Measurements from ENCODE around the gene ZBTB44.
A peak's percentile ranks its signal among the peaks of the same experiment; 100 is the strongest.
"Not testable (repeated sequence)": the region's sequence is repeated elsewhere in the genome, so short reads cannot be mapped to it uniquely, and the experiment has no call there.

Gene ZBTB44

DNA sequence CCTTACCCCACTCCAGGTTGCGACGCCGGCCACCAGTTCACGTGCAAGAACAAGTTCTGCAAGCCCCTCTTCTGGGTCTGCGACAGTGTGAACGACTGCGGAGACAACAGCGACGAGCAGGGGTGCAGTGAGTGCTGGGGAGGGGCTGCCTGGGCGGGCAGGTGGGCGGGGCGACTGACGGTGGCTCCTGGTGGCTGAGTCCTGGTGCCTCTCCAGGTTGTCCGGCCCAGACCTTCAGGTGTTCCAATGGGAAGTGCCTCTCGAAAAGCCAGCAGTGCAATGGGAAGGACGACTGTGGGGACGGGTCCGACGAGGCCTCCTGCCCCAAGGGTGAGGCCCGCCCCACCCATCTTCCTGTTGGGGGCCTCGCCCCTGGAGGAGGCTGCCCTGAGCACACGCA, 116.4 kb downstream of the ZBTB44 start:
- no peak for DNase-seq (ENCODE audit: low spot score)

DNA sequence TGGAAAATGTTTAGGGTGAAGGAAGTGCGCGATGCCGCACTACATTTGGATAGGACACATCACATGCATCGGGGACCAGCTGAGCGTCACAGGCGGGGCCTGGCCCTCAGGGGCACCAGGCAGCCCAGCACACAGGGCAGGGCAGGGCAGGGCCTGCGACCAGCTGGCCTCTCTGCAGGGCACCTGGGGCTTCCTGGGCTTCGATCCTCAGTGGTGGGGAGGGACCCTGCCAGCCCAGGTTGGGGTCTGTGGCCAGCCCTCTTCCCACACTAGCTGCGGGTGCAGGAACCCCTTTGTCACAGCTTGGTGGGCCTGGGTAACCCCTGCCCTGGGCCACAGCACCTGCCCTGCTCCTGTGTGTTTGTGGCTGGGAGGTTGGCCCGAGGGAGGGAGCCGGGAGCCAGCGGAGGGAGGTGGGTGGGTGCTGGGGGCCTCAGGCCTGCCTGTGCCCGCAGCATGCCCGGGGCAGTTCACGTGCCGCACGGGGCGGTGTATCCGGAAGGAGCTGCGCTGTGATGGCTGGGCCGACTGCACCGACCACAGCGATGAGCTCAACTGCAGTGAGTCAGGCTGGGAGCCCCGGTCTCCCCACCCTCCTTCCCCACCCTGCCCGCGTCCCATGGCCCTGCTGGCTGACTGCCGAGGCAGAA, 117.2 kb downstream of the ZBTB44 start:
- DNase-seq (ENCODE audit: low spot score) = no peak

DNA sequence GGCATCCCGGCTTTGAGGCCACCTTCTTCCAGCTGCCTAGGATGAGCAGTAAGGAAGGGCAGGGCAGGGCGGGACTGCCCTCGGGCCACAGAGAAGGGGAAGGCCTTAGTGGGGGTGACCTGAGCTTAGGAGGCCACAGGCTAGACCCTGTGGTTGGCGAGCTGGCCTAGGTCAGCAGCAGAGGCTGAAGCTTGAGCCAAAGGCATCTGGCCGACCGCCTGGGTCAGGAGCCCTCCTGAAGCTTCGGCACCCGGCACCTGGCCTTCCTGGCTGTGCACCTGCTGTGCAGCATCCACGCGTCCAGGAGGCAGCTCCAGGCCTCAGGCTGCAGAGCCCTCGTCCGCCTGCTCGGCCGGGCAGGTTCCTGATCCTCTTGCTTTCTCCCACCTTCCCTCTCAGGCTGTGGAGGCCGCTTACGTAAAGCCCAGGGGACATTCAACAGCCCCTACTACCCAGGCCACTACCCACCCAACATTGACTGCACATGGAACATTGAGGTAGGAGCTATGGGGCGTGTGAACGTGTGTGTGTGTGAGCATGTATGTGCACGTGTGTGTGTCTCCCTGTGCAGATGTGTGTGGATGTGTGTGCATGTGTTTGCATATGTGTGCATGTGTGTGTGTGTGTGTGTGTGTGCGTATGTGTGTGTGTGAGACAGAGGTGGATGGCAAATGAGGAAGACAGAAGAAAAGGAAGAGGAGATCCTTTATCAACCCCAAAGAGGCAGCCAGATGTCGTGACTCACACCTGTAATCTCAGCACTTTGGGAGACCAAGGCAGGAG, 120.3 kb downstream of the ZBTB44 start:
- no peak for DNase-seq (ENCODE audit: low spot score)

DNA sequence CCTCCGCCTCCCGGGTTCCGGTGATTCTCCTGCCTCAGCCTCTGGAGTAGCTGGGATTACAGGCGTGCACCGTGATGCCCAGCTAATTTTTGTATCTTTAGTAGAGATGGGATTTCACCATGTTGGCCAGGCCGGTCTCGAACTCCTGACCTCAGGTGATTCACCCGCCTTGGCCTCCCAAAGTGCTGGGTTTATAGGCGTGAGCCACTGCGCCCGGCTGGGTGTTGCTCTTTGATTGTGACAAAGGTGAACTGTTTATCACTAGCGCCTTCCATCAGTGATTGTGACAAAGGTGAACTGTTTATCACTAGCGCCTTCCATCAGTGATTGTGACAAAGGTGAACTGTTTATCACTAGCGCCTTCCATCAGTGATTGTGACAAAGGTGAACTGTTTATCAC, 121.2 kb downstream of the ZBTB44 start:
- DNase-seq (ENCODE audit: low spot score) = not testable (repeated sequence)

DNA sequence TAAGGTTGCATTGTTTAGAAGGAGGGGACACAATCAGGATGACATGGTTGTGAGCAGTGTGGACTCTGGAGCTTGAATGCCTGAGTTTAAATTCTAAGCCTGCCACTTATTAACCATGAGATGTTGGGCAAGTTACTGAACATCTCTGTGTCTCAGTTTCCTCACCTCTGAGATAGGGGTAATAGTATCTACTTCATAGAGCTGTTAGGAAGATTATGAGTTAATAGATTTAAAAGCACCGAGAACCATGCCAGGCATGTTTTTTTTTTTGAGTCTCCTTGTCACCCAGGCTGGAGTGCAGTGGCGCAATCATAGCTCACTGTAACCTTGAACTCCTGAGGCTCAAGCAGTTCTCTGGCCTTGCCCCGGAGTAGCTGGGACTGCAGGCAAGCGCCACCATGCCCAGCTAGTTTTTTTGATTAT, 121.9 kb downstream of the ZBTB44 start:
- peak; percentile 49 for DNase-seq (ENCODE audit: low spot score)

DNA sequence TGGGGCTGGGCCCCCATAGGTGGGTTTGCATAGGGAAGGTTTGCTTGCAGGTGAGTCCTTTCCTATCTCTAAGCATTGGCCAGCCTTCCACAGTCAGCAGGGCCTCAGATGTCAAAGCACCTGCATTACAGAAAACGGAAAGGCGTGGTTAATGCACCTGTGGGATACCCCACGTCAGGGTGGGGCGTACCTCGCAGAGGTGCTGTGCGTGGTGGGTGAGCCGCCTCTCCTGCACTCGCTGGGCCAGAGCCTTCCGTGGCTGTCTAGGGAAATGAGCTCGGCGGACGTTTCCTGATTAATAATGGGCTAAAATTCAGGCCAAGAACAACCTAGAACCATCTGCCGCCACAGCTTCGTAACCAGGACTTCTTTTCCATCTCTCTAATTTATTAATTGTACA, 122.8 kb downstream of the ZBTB44 start:
- no peak for DNase-seq (ENCODE audit: low spot score)

DNA sequence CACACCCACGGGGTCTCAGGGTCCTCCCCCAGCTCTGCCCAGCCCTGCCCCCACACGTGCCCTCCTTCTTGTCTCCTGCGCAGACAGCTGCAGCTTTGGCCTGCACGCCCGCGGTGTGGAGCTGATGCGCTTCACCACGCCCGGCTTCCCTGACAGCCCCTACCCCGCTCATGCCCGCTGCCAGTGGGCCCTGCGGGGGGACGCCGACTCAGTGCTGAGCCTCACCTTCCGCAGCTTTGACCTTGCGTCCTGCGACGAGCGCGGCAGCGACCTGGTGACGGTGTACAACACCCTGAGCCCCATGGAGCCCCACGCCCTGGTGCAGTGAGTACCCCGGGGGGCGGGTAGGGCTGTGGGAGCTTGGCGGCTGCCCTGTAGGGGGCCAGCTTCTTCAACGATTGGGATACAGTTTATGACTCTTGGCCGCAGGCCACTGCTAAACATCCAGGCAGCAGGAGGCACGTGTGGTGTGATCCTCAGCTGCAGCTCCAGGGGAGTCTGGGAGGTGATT, 124.3 kb downstream of the ZBTB44 start:
- DNase-seq (ENCODE audit: low spot score) = no peak

DNA sequence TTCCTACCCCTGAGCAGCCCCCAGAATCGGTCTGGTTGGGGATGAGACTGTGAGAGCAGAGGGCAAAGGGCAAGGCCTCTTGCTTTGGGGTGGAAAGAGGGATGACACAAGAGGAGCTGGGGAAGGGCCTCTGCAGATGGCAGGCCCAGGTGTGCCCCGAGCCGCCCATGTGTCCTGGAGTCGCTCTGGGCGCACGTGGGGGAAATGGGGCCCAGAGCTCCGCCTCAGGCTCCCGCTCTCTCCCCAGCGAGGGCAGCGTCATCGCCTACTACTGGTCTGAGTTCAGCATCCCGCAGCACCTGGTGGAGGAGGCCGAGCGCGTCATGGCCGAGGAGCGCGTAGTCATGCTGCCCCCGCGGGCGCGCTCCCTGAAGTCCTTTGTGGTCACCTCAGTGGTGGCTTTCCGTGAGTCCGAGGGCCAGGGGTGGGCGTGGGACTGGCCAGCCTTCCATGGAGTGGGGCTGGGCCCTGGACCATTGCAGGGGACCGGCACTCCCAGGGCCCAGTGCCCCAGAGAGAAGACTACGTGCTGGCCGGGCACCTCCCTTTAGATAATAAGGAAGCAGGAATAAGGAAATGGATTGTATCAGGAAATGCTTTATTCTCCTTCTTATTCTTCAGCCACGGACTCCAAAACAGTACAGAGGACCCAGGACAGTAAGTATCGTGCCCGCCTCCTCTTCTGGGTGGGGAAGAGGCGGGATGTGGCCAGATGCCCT, 125.1 kb downstream of the ZBTB44 start:
- DNase-seq (ENCODE audit: low spot score) = no peak

DNA sequence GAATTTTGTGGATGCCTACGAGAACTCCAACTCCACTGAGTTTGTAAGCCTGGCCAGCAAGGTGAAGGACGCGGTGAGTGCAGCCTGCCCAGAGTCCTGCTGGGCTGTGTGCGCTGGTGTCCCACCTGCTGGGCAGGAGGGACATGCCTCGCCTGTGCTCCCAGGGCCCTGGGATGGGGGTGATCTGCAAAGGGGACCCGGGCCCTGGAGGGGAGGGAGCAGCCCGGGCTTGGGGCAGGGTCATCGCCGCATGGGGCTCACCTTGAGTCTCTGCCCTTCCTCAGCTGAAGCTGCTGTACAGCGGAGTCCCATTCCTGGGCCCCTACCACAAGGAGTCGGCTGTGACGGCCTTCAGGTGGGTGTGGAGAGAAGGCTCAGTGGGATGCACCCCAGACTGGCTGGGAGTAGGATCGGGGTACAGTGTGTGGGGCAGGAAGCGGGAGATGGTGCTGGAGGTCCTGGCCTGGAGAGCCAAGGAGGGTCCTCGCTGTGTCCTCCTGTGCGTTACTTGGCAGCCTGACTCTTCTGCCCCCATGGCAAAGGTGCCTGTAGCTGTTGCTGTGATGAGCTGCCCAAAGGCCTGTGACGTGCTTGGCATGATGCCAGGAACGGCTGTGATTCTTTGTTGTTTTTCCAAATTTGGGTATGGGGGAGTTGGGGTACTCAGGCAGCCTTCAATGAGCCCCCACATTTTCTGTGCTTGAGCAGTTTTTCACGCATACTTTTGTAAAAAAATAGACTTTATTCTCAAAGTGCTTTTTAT, 126.0 kb downstream of the ZBTB44 start:
- DNase-seq (ENCODE audit: low spot score) = no peak

DNA sequence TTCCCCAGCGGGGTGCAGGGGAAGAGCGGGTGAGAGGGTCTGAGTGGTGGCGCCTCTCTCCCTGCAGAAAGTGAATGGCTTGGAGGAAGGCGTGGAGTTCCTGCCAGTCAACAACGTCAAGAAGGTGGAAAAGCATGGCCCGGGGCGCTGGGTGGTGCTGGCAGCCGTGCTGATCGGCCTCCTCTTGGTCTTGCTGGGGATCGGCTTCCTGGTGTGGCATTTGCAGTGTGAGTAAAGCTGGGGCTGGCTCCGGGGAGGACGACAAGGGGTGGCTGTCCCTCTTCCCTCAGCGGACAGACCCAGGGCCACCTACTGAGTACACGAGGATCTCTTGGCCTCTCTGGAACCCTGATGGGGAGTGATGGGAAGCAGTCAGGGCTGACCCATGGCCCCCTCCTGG, 126.7 kb downstream of the ZBTB44 start:
- no peak for DNase-seq (ENCODE audit: low spot score)

DNA sequence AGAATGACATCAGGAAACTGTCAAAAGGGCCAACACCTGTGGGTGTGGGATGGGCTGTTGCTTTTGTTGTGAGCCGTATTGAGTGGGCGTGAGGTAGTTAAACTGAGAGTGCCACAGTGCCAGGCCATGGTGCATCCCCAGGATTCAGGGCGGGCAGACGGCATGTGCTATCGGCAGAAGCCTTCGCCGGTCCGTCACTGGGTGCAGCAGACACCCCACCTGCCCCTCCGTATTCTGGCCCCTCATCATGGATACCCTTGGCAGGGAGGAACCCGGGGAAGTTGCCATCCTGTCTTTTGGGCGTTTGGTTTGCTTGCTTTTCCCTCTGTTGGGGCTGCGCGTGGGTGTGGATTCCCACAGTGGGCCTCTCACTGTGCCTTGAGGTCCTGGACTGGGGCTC, 127.6 kb downstream of the ZBTB44 start:
- no peak for DNase-seq (ENCODE audit: low spot score)

DNA sequence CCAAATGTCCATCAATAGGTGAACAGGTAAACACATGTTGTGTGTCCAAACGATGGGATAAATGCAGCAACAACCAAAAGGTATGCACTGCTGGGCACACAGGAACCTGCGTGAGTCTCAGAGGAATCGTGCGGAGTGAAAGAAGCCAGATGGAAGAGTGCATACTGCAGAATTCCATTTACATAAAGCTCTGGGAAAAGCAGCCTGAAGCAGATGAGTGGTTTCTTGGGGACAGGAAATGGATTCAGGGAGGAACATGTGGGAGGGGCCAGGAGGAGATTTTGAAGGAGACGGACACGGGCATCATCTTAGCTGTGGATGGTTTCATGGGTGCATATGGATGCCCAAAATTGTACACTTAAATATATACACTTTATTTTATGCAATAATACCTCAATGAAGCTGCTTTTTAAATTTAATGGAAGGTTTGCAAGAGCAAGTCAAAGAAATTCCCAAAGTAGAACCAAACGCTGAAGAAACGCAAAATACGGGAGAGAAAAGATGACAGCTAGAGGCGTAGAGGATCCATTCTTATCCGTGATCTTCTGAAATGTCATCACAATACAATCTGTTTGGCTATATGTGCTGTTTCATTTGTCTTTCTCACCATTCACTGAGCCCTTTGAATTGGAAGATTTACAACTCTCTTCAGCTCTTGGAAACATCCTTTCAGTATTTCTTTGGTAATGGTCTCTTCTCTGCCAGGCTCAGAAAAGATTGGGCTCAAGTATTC, 130.7 kb downstream of the ZBTB44 start:
- DNase-seq (ENCODE audit: low spot score) = no peak

DNA sequence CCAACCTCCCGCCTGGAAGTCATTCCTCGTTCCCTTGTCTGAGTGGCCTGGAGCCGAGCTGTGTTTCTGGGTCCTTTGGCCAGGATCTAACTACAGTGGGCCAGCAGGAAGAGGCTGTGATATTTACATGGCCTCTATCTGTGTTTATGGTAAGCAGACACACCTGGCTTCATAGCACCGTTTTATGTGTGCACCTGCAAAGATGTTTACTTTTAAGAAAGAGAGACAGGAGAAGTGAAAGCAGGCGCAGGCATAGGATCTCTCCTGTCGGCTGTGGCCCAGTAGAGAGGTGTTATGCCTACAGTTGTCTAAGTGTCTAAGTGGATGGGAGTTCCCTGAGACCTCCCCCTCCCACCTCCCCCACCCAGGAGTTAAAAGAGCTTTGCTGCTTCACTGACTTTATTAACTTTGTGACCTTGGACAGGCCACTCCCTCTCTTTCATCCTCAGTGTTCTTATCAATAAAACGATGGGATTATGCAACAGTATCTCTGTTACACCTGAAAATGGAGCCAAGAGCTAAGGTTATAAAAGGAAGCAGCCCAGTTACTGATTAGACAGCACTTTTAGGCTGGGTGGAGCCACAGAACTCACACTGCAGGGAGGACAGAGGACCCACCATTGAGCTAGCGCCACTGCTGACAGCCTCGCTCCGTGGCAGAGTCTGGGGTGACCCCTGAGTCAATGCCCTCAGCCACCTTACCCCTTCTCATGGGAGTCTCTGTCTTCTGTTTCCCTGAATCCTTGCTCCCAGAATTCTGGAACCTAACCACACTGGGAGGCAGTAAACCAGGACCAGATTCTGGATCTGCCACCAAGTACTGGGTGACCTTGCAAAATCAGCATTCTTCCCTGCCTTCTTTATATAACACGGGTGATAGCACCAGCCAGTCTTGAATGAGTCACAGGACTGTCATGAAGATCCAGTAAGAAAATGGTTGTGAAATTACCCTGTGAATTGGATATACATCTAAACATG, 133.1 kb downstream of the ZBTB44 start:
- peak; percentile 59 for DNase-seq (ENCODE audit: low spot score)

DNA sequence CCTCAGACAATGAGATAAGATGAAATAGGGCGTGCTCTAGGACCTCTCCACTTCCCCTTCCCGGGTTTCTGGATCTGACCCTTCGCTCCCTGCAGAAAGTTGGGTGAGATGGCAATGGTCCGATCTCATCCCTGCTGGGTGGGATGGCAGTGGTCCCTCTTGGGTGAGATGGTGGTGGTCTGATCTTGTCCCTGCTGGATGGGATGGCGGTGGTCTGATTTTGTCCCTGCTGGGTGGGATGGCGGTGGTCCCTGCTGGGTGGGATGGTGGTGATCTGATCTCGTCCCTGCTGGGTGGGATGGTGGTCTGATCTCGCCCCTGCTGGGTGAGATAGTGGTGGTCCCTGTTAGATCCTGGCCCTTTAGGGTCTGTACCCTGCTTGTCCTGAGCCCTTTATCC, 133.8 kb downstream of the ZBTB44 start:
- no peak for DNase-seq (ENCODE audit: low spot score)

DNA sequence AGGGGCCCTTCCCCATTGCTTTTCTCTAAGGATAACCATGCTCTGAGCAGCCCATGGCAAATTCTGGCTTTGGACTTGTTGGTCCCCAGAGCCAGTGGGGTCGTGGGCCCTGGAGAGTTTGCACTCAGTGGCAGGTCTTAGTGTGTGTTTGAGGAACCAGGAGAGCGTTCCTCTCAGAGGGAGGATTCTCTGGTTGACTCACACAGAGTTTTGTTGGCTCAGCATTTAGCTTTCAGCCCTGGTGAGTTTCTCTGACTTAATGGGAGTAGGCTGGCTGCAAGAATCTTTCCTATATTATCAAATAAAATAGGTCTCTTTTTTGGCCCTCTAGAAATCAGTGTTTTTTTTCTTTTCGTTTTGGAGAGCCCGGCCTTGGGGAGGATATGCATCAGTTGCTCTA, 134.2 kb downstream of the ZBTB44 start:
- DNase-seq (ENCODE audit: low spot score) = no peak

DNA sequence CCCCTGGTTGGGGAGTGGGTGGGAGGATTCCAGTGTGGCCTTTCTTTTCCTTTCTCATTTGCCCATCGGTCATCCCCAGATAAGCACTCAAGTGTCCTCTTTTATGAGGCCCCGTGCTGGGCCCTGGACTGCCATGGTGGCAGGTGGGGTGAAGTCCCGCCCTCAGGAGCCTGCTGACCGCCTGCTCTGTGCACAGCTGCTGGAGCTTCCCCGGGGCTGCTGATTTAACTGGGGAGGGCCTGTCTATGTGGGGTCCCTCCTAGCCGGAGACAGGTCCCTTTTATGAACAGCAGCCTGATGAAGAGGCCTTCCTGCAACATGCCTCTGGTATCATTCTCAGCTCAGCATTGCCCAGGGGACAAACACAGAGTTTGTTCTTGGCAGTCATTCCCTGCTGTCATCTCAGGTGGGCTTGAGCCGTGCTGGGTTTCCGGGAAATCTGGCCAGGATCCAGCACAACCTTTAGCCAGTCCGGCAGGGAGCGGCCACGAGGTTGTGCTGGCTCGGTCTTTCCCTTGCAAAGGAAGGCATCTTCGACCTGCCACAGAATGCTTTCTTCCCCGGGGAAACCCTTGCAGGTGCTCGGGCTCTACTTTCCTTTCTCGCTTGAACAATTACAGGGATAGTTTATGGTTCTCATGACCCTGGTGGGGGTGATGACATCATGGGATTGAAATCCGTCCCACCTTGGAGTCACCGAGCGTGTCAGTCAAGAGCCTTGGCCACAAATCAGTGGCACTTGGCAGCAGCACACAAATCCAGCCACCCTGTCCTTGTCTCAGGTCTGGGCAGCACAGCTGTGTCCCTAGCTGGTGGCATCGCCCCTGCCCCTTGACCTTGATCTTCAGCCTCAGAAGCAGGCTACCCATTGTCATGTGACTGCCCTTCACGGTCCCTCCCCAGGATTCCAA, 135.1 kb downstream of the ZBTB44 start:
- DNase-seq (ENCODE audit: low spot score) = no peak

DNA sequence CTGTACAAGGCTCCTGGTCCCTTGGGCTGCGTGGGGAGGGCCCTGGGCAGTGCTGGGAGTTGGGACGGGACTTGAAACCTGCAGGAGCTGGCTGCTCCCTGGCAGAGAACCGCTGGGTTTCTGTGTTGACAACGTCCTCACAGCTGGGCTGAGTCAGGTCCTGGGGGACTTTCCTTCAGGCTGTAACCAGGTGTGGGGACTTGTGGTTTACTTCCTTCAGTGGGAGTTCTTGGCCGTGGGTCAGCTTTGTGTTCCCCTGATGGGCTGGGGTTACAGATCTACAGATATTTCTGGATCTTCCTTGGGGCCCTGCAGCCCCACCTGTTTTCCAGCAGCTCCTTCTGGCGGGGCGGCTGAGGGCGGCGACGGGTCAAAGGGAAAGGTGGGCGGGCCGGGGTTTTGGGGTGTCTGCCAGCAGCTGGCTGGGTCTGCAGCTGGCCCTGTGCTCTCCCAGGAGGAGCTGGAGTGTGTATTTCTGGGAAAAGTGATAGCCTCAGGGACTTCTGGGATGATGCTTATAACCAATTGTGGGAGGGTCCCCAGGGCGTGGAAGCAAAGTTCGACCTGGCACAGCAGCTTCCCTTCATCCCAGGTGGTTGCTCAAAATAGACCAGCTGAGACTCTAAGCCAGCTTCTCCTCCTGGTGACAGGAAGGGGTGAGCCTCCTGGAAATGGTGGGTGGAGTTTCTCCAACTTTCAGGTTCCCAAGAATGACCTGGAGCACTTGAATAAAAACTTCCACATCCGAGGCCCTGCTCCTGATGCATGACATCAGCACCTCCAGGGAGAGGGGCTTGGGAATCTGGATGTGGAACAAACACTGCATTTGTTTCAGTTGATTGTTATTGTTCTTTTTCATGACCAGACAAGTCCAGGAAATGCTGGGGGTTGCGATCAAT, 136.0 kb downstream of the ZBTB44 start:
- no peak for DNase-seq (ENCODE audit: low spot score)

DNA sequence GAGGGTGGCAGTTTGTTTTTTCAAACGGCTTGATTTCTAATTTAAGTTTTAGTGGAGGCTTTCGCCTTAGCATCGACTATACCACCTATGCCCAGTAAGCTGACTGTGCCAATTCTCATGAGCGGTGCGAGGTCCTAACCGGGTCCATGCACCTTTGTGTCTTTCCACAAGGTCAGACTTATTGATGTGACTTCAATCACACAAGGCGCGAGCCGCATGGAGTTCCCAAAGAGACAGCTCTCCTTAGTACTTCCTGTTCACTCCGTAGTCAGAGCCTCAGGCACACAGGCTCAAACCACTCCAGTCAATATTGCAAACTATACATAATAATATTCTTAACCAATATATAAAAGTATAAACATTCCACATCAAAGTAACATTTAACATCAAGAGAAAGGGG, 136.9 kb downstream of the ZBTB44 start:
- no peak for DNase-seq (ENCODE audit: low spot score)
